WTC11 (cell line): ENCODE results near the gene CEP85.

Experiments
- CREB1 ChIP-seq: sonication (generic); formaldehyde crosslinking; IDR thresholded peaks from 2 replicates; pipeline ENCODE4 v1.8.0; 2023; ENCODE audit warnings: mild to moderate bottlenecking, missing genetic modification reagents
- CTCF ChIP-seq: fragments of 200-600 bp; IDR thresholded peaks from 2 replicates; pipeline ENCODE4 v1.8.0; 2022; ENCODE audit warnings: antibody characterized with exemption
- ESRRA ChIP-seq: sonication (generic); formaldehyde crosslinking; IDR thresholded peaks from 2 replicates; pipeline ENCODE4 v1.8.1; 2022; ENCODE audit warnings: mild to moderate bottlenecking, missing genetic modification reagents, borderline replicate concordance
- ETV6 ChIP-seq: sonication (generic); formaldehyde crosslinking; IDR thresholded peaks from 2 replicates; pipeline ENCODE4 v1.8.1; 2022; ENCODE audit warnings: mild to moderate bottlenecking, missing genetic modification reagents
- GABPB1 ChIP-seq: sonication (generic); formaldehyde crosslinking; IDR thresholded peaks from 2 replicates; pipeline ENCODE4 v1.8.1; 2023; ENCODE audit warnings: mild to moderate bottlenecking, missing genetic modification reagents
- NFATC4 ChIP-seq: fragments of 250-450 bp; sonication (Bioruptor Pico); IDR thresholded peaks from 2 replicates; pipeline ENCODE4 v1.9.0; 2021; ENCODE audit warnings: mild to moderate bottlenecking
- NR2C2 ChIP-seq: sonication (generic); formaldehyde crosslinking; IDR thresholded peaks from 2 replicates; pipeline ENCODE4 v1.8.0; 2022; ENCODE audit warnings: mild to moderate bottlenecking, missing genetic modification reagents
- SP1 ChIP-seq: sonication (generic); formaldehyde crosslinking; conservative IDR thresholded peaks from 2 replicates; pipeline ENCODE4 v1.8.1; 2022; ENCODE audit warnings: missing genetic modification reagents

GRCh38 chr1:26259005-26259404, 25.0 kb downstream of the CEP85 start:
- TF ChIP-seq CTCF (no peak), GABPB1 (CRISPR knock-in tag) (no peak), SP1 (CRISPR knock-in tag) (no peak), ESRRA (no peak), ETV6 (CRISPR knock-in tag) (no peak), CREB1 (CRISPR knock-in tag) (no peak), NFATC4 (no peak), NR2C2 (no peak)
